Measurements from ENCODE around the gene ASXL2.

GRCh38 chr2:25714740-25715139 is 163.5 kb downstream of the ASXL2 start:
- TF ChIP-seq PATZ1 (CRISPR knock-in tag; IDR thresholded peaks at IDR 0.05; ENCODE audit: borderline replicate concordance) (no peak), ZNF565 (CRISPR knock-in tag; conservative IDR thresholded peaks at IDR 0.05; ENCODE audit: low read depth) (no peak), ZNF70 (CRISPR knock-in tag; IDR thresholded peaks at IDR 0.05) (no peak), GLIS3 (CRISPR knock-in tag; IDR thresholded peaks at IDR 0.05) (no peak), ARNTL (CRISPR knock-in tag; IDR thresholded peaks at IDR 0.05; ENCODE audit: borderline replicate concordance, low read depth) (no peak), ESRRG (CRISPR knock-in tag; IDR thresholded peaks at IDR 0.05) (no peak)
- TF ChIP-seq, protein P1, sequence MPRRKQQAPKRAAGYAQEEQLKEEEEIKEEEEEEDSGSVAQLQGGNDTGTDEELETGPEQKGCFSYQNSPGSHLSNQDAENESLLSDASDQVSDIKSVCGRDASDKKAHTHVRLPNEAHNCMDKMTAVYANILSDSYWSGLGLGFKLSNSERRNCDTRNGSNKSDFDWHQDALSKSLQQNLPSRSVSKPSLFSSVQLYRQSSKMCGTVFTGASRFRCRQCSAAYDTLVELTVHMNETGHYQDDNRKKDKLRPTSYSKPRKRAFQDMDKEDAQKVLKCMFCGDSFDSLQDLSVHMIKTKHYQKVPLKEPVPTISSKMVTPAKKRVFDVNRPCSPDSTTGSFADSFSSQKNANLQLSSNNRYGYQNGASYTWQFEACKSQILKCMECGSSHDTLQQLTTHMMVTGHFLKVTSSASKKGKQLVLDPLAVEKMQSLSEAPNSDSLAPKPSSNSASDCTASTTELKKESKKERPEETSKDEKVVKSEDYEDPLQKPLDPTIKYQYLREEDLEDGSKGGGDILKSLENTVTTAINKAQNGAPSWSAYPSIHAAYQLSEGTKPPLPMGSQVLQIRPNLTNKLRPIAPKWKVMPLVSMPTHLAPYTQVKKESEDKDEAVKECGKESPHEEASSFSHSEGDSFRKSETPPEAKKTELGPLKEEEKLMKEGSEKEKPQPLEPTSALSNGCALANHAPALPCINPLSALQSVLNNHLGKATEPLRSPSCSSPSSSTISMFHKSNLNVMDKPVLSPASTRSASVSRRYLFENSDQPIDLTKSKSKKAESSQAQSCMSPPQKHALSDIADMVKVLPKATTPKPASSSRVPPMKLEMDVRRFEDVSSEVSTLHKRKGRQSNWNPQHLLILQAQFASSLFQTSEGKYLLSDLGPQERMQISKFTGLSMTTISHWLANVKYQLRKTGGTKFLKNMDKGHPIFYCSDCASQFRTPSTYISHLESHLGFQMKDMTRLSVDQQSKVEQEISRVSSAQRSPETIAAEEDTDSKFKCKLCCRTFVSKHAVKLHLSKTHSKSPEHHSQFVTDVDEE (CRISPR knock-in tag; IDR thresholded peaks at IDR 0.05) = no peak
- TF ChIP-seq, protein P2, sequence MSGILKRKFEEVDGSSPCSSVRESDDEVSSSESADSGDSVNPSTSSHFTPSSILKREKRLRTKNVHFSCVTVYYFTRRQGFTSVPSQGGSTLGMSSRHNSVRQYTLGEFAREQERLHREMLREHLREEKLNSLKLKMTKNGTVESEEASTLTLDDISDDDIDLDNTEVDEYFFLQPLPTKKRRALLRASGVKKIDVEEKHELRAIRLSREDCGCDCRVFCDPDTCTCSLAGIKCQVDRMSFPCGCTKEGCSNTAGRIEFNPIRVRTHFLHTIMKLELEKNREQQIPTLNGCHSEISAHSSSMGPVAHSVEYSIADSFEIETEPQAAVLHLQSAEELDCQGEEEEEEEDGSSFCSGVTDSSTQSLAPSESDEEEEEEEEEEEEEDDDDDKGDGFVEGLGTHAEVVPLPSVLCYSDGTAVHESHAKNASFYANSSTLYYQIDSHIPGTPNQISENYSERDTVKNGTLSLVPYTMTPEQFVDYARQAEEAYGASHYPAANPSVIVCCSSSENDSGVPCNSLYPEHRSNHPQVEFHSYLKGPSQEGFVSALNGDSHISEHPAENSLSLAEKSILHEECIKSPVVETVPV (CRISPR knock-in tag; IDR thresholded peaks at IDR 0.05) = no peak

Data from SK-N-SH treated with all-trans-retinoic acid at 6 μM for 48 hours (cell line).